GM12891 (cell line): Measurements from ENCODE around the gene TNFRSF1B.
"Not testable (repeated sequence)": the region's sequence is repeated elsewhere in the genome, so short reads cannot be mapped to it uniquely, and the experiment has no call there.

ENCODE experiments used
- DNase-seq: peaks from one replicate; pipeline ENCODE4 v3.0.0; 2011; ENCODE audit warnings: low spot score; ENCODE audit not compliant: insufficient read length
- FAIRE-seq: peaks from 2 replicates; lab custom pipeline; 2011; peaks lifted over from hg19 to GRCh38; lab: Jason Lieb, UNC
- PAX5 ChIP-seq: IDR thresholded peaks from 2 replicates; pipeline ENCODE4 v1.6.1; 2011; ENCODE audit warnings: low read length, moderate library complexity, mild to moderate bottlenecking; ENCODE audit not compliant: insufficient read depth, severe bottlenecking
- POLR2A ChIP-seq: IDR thresholded peaks from 2 replicates; pipeline ENCODE4 v1.6.1; 2011; ENCODE audit warnings: low read depth, low read length, control low read depth
- POLR2AphosphoS5 ChIP-seq: IDR thresholded peaks from 2 replicates; pipeline ENCODE4 v1.6.1; 2011; ENCODE audit warnings: low read depth, low read length, control low read depth
- POU2F2 ChIP-seq: IDR thresholded peaks from 2 replicates; pipeline ENCODE4 v1.6.1; 2011; ENCODE audit warnings: low read depth, mild to moderate bottlenecking, control low read depth, low read length, moderate library complexity
- SPI1 ChIP-seq: IDR thresholded peaks from 2 replicates; pipeline ENCODE4 v1.6.1; 2011; ENCODE audit warnings: low read depth, low read length, control low read depth
- TAF1 ChIP-seq: IDR thresholded peaks from 2 replicates; pipeline ENCODE4 v1.6.1; 2011; ENCODE audit warnings: low read depth, low read length, control low read depth

The TNFRSF1B gene

DNA sequence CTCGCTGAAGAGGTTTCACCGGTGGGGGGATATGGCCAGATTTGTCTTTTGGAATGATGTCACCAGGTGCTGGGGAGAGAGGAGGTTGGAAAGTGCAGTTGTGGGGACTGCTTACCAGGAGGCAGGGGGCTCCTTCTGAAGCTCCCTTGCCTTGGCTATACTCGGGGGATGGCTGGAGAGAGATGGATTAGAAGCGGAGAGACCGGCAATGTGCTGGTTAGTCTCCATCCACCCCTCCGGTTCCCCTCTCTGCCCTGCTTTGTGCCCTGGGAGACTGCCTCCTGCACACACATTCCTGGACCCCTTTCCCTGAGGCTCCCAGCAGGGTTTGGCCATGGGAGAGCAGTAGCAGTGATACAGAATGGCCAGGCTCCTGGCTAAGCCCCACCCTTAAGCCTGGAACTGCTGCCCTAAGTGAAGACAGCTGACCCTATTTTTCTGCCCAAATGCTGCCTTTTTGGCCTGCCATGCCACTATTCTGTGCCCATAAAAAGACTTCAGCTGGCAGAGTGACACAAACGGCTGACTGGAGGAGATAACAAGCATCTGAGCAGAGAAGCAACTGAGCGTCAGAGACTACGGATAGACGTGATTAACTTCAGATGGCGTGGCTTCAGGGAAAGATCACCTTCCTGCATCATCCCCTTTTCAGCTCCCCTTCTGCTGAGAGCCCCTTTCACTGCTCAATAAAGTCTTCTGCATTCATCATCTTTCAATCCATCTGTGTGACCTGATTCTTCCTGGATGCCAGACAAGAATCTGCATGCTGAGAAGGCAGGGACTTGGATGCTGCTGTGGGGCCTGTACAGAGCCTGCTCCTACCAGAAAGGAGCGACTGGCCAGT lies 48.5 kb downstream of the TNFRSF1B start:
- FAIRE-seq: no peak
- TF ChIP-seq PAX5 (no peak), POLR2AphosphoS5 (no peak), POU2F2 (no peak), SPI1 (no peak), POLR2A (no peak), TAF1 (no peak)

GRCh38 chr1:12219800-12220199 lies 53.0 kb downstream of the TNFRSF1B start:
- FAIRE-seq (no peak), DNase-seq (no peak)
- TF ChIP-seq TAF1: no peak
- no peak for TF ChIP-seq POU2F2
- TF ChIP-seq PAX5: no peak
- no peak for TF ChIP-seq POLR2A
- TF ChIP-seq SPI1: no peak
- TF ChIP-seq POLR2AphosphoS5: no peak

More for the DNA sequence above, 48.5 kb downstream of the TNFRSF1B start:
- DNase-seq: no peak

- TF ChIP-seq SPI1: no peak
- TF ChIP-seq POLR2A: no peak
- no peak for TF ChIP-seq PAX5
- TF ChIP-seq POLR2AphosphoS5: no peak
- no peak for TF ChIP-seq TAF1
- TF ChIP-seq POU2F2: no peak
- DNase-seq (no peak), FAIRE-seq (no peak)
Observed at GRCh38 chr1:12220890-12221289, 54.1 kb downstream of the TNFRSF1B start.

GRCh38 chr1:12222700-12223099 lies 55.9 kb downstream of the TNFRSF1B start:
- DNase-seq, FAIRE-seq: not testable (repeated sequence)

- FAIRE-seq, DNase-seq: not testable (repeated sequence)
Observed at GRCh38 chr1:12224092-12224491, 57.3 kb downstream of the TNFRSF1B start.

DNA sequence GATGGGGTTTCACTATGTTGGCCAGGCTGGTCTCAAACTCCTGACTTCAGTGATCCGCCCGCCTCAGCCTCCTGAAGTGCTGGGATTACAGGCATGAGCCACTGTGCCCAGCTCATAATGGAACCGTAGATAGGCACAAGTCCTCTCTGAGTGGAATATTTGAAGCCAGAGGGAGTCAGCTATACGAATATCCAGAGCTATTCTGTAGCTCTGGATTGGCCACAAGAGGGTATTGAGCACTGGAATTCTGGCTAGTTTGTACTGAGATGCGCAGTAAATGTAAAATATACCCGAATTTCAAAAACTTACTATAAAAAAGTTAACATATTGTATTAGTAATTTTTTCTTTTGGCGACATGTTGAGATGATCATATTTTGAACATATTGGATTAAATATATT lies 62.2 kb downstream of the TNFRSF1B start:
- DNase-seq (no peak), FAIRE-seq (no peak)
- TF ChIP-seq SPI1: no peak
- no peak for TF ChIP-seq TAF1
- no peak for TF ChIP-seq PAX5
- no peak for TF ChIP-seq POLR2A
- TF ChIP-seq POLR2AphosphoS5: no peak
- no peak for TF ChIP-seq POU2F2

- FAIRE-seq (no peak), DNase-seq (no peak)
- no peak for TF ChIP-seq POU2F2
- no peak for TF ChIP-seq POLR2AphosphoS5
- TF ChIP-seq PAX5: no peak
- no peak for TF ChIP-seq POLR2A
- TF ChIP-seq TAF1: no peak
- TF ChIP-seq SPI1: no peak
Observed at GRCh38 chr1:12229386-12229834, 62.6 kb downstream of the TNFRSF1B start.

DNA sequence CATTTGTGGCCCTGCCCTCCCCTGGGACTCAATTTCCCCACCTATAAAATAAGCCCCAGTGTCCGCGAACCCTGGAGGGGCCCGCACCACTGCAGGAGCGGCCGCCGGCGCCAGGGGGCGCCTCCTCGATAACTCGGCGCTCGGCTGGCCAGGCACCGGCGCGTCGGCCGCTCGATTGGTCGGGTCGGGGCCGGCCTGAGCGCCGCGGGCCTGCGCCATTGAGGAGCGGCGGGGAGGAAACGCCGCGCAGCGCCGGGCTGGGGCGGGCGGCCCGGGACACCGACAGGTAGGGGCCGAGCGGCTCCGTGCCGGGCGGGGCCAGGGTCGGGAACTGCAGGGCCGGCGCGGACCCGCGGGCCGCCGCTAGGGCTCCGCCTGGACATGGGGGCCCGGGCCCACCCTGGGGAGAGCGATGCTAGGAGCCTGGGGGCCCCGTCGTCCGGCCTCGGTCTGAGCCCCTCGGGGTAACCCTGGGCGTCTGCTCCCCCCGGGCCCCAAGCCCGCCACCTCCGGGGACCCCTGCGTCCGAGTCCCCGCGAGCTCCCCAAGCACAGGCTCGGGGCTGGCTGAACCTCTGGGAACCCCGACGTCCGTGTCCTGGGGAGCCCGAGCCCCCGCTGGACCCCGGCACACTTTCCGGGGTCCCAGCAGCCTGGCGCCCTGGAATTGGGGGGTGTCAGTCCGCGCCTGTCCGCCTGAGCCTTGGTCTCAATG lies 63.2 kb downstream of the TNFRSF1B start, which contains the start of gene VPS13D:
VPS13D (plus strand) TSS at position 196 of the 714 bp plus-strand sequence. CDS start 4,237 bp downstream, outside the sequence.
- FAIRE-seq: peak; percentile 95
- TF ChIP-seq POLR2AphosphoS5 (no peak), PAX5 (peak; percentile 30)
- DNase-seq: peak; percentile 92

- no peak for FAIRE-seq
- TF ChIP-seq POLR2A (no peak), TAF1 (no peak), POU2F2 (no peak), PAX5 (no peak), SPI1 (no peak), POLR2AphosphoS5 (no peak)
- DNase-seq: peak; percentile 43
Observed at GRCh38 chr1:12230549-12231275, 63.9 kb downstream of the TNFRSF1B start.
